C1 segment of cervical spinal cord (tissue), 14 donors: Measurements from ENCODE around the gene EPG5.
A peak's percentile ranks its signal among the peaks of the same experiment; 100 is the strongest.
"Not testable (repeated sequence)": the region's sequence is repeated elsewhere in the genome, so short reads cannot be mapped to it uniquely, and the experiment has no call there.

Source experiments
- DNase-seq, 14 donors: peaks; one replicate each; lab custom pipeline; 2025; lab: John Stamatoyannopoulos, UW

Gene EPG5

GRCh38 chr18:45980229-45980628, 13.1 kb upstream of the EPG5 start:
- DNase-seq = no peak

GRCh38 chr18:45978084-45978483, 11.0 kb upstream of the EPG5 start:
- no peak for DNase-seq

GRCh38 chr18:45976974-45977373, 9.8 kb upstream of the EPG5 start:
- no peak for DNase-seq

- no peak for DNase-seq
These were observed 9.4 kb upstream of the EPG5 start for GRCh38 chr18:45976566-45976965.

GRCh38 chr18:45974088-45974536, 7.0 kb upstream of the EPG5 start:
- peak in 7 of 14 donors; percentile 0 to 30 (median 14) for DNase-seq

GRCh38 chr18:45964913-45965312, 2.2 kb downstream of the EPG5 start:
- not testable (repeated sequence) for DNase-seq

GRCh38 chr18:45962866-45963265, 4.3 kb downstream of the EPG5 start:
- DNase-seq = no peak

GRCh38 chr18:45962461-45962860, 4.7 kb downstream of the EPG5 start:
- DNase-seq = no peak

GRCh38 chr18:45959484-45959883, 7.6 kb downstream of the EPG5 start:
- not testable (repeated sequence) for DNase-seq

- no peak for DNase-seq
These were observed 8.4 kb downstream of the EPG5 start for GRCh38 chr18:45958730-45959129.

- no peak for DNase-seq
These were observed 9.1 kb downstream of the EPG5 start for GRCh38 chr18:45958027-45958426.

GRCh38 chr18:45957100-45957499, 10.0 kb downstream of the EPG5 start:
- DNase-seq = no peak

GRCh38 chr18:45954070-45954934, 12.8 kb downstream of the EPG5 start:
- DNase-seq = no peak

GRCh38 chr18:45951016-45951714, 16.0 kb downstream of the EPG5 start:
- DNase-seq = no peak

GRCh38 chr18:45945669-45946068, 21.5 kb downstream of the EPG5 start:
- no peak for DNase-seq

GRCh38 chr18:45940724-45941123, 26.4 kb downstream of the EPG5 start:
- no peak for DNase-seq

GRCh38 chr18:45939236-45939635, 27.9 kb downstream of the EPG5 start:
- DNase-seq = no peak

- no peak for DNase-seq
These were observed 28.6 kb downstream of the EPG5 start for GRCh38 chr18:45938488-45938935.

- DNase-seq = no peak
These were observed 31.4 kb downstream of the EPG5 start for GRCh38 chr18:45935591-45936335.

- no peak for DNase-seq
These were observed 34.4 kb downstream of the EPG5 start for GRCh38 chr18:45932708-45933107.

- no peak for DNase-seq
These were observed 36.2 kb downstream of the EPG5 start for GRCh38 chr18:45930963-45931362.

GRCh38 chr18:45926691-45927090, 40.4 kb downstream of the EPG5 start:
- no peak for DNase-seq
